Thyroid gland (tissue), 4 donors: Measurements from ENCODE around the gene WAPL.

Experiments used
- POLR2A ChIP-seq, 2 donors: fragments of 450-650 bp; IDR thresholded peaks; one replicate each; pipeline ENCODE4 v1.6.1; 2017; ENCODE audit warnings: antibody characterized with exemption in 2 of 2, mild to moderate bottlenecking in 2 of 2, moderate library complexity in 1 of 2
- TF ChIP-seq, protein P1 (sequence below), 6 experiments: fragments of 200-600 bp in 3 of 6; fragments of 450-650 bp in 3 of 6; sonication (generic) in 3 of 6; IDR thresholded peaks; one replicate each; pipeline ENCODE4 v1.5.1; 2016 to 2019; ENCODE audit warnings: antibody characterized with exemption in 6 of 6, mild to moderate bottlenecking in 2 of 6, inconsistent platforms in 1 of 6, moderate library complexity in 1 of 6

DNA sequence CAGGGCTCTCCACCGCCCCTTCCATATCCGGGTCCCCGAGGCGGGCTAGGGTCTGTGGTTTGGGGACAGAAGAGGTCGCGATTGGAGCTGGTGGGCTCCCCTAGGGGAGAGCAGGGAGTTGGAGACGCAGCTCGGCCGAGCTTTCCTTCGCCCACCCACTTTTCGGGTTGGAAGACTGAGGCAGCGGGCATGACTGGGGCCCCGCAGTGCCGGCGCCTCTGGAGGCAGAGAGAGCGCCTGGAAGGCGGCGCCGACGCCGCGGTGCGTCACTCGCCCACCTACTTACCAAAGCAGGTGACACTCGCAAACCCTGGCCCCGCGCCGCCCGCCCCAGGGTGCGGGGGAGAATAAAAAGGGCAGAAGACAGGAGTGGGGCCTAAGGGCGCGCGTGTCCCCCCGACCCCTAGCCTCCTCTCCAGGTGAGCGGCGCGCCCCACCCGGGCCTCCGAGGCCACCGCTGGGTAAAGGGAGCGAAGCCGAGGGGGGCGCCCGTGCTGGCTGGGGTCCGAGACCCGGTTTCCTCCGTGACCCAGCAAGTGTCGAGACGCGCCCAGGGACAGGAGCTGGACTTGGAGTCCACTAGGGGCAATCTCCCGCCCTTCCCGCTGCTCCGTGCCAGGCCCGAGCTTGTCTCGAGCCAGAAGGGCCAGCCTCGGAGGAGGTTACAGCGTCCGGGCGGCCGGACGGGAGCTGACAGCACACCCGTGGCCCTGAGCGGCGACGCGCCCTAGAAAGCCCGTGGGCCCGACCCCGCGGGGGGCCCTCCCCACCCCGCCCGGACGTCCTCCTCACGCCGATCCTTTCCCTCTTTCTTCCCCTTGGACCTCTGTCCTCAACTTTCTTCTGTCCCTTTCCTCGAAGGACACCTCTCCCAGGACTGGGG lies 120.6 kb downstream of the WAPL start:
- TF ChIP-seq, protein P1, sequence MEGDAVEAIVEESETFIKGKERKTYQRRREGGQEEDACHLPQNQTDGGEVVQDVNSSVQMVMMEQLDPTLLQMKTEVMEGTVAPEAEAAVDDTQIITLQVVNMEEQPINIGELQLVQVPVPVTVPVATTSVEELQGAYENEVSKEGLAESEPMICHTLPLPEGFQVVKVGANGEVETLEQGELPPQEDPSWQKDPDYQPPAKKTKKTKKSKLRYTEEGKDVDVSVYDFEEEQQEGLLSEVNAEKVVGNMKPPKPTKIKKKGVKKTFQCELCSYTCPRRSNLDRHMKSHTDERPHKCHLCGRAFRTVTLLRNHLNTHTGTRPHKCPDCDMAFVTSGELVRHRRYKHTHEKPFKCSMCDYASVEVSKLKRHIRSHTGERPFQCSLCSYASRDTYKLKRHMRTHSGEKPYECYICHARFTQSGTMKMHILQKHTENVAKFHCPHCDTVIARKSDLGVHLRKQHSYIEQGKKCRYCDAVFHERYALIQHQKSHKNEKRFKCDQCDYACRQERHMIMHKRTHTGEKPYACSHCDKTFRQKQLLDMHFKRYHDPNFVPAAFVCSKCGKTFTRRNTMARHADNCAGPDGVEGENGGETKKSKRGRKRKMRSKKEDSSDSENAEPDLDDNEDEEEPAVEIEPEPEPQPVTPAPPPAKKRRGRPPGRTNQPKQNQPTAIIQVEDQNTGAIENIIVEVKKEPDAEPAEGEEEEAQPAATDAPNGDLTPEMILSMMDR (IDR thresholded peaks at IDR 0.05): peak in 2 of 6 experiments; percentile 16
- TF ChIP-seq POLR2A (IDR thresholded peaks at IDR 0.05): no peak
